ENCODE data around the gene CPNE8.
A peak's percentile ranks its signal among the peaks of the same experiment; 100 is the strongest.

The CPNE8 gene

DNA sequence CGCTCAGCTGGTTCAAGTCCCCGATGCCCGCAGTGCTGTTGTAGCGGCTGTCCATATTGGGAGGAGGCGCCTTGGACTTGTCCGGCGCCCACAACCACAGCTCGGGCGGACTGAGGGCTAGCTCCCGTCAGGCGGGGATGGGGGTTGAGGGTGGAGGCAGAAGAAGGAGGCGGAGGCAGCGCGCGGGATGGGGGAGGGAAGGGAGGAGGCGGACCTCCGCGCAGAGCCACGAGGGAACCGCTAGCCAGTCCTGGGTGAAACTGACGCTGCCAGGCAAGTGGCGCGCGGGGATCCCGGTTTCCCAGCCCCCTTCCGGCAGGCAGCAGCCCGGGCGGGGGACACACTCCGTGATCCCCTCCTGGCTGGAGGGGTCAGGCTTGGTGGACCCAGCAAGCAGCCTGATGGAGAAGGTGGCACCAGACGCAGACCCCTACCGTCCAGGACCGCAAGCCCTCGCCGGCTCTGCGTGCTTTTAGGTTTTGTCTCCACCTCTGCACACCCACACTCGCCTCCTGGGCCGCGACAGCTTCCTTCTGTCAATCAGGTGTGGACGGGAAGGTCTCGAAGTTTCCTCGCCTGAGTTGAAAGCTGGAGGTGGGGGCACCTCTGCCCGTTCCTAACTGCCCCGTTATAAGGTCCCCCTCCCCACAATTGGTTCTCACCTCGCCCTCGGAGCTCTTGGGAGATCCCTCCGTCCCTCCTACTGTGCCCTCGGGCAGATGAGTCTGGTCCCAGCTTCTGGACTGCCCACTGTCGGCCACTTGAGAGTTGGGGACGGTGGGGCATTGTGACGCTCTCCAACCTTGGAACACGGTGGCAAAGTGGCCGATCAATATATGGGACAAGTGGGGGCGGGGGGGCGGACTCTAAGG is at the start of gene CPNE8:
CPNE8 (minus strand) TSS at position 112 of the 872 bp plus-strand sequence; CDS start at position 55, 57 bp downstream.
- DNase-seq (ENCODE audit: low read depth in 2 of 2), result peak; percentile 14 to 21

DNA sequence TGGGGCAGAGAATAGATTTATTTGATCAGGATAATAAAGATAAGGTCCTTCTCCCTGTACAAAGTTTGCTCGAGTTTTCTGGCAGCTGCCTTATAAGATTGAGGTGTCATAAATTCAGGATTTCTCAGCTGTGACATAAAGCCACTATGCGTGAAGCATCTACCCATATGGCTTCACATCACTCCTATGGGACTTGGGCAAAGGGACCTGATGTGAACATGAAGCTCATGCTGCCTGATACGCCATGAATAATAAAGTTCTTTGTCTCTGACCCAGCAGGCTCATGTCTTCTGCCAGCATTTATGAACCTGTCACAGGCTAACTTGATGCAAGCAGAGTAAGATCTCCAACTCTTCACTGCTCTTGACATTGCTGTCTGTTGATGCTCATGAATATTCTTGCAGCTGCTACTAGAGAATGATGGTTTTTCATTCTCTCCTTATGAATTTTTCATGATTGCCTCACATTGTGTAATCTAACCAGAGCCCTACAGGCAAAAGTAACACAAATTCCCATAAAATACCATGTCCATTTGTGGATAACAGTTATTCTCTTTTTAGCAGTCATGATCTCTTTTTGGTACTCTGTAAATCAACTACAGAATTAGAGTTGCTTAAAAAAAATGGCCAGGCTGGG is 49.0 kb upstream of the CPNE8 start:
- no peak for DNase-seq (ENCODE audit: low read depth in 2 of 2)

DNA sequence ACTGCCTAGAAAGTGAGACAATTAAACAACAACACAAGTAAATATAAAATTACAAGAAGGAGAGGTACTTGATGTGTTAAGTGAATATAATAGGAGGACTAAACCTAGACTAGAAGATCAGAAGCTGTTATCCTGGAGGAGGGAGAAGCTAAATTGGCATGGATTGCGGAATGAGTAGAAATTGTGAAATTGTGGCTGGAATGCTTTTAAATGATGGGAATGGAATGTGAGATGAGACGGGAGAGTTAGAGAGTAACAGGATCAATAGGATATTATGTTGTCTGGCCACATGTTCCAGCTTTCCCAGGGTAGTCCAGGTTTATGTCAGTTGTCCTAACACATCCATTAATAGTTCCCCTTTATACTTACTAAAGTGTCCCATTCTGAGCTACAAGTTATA is 44.0 kb upstream of the CPNE8 start:
- DNase-seq (ENCODE audit: low read depth in 2 of 2), result no peak

DNA sequence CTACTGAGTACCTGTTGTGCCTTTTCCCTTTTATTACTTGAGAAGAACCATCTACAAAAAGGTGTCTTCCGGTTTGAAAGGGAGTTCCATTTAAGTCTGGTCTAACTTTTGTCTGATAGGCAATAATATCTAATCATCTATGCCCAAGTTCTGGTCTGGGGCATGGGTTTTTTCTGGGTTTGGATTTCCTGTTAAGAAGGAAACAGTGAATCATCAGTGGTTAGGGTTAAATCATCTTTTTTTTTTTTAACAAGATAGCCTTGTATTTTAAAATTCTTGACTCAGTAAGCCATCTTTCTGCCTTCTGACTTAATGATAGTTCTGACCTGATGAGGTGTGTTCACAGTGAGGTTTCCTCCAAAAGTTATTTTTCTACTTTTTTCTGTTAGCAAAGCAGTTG is 29.3 kb upstream of the CPNE8 start:
- DNase-seq (ENCODE audit: low read depth in 2 of 2), result no peak

DNA sequence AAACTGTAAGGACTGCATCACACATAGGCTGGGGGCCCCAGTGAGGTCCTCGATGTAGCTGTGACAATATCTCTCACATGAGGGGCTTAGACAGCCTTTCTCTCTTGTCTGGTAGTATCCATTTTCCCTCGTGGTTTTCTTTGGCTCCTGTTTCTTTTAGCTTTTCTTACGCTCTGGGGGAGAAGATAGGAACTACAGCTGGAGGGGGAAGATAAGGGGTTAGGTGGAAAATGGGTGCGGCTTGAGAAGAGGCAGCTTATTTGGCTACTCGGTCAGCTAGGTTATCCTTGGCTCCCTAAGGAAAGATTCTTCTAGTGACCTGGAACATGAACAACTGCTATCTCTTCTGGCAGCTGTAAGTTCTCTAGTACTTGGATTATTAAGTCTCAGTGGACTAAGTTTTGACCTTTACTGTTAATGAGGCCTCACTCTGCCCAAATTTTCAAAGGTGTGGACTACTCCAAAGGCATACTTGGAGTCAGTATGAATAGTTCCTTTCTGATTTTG is 28.7 kb upstream of the CPNE8 start:
- DNase-seq (ENCODE audit: low read depth in 2 of 2), result no peak

DNA sequence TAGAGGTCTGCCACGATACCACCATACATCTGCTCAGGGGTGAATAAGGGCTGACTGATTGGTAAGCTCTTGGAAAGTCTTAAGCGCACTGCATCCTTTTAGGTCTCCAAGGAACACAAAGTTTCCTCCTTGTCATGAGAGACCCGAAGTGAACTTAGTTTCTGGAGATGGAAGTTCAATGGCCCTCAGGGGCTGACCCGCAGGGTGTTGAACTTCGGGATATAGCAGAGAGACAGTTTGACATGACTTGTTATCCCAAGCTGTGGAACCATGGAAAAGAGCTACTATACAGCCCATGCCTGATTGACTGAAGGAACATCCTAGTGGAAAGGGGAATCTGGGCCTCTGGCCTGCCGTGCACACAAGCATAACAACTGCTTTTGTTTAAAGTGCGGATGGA is 26.9 kb upstream of the CPNE8 start:
- DNase-seq (ENCODE audit: low read depth in 2 of 2), result no peak

DNA sequence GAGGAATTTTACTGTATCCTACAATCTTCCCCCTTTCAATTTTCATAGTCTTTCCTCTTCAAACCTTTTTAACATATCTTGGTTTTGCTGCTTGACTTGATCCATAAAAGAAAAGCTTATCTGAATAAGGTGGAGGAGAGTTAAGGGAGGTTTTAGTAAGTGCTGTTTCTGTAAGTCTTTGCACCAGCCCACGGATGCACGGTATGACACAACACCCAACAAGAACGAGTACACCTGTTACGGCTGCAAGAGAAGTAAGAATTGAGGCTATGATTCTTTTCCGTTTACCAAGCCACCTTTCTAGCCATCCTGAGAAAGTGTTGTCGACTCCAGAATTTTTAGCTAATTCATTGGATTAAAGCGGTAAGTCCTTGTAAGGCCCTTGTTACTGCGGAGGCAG is 26.1 kb upstream of the CPNE8 start:
- DNase-seq (ENCODE audit: low read depth in 2 of 2), result no peak

DNA sequence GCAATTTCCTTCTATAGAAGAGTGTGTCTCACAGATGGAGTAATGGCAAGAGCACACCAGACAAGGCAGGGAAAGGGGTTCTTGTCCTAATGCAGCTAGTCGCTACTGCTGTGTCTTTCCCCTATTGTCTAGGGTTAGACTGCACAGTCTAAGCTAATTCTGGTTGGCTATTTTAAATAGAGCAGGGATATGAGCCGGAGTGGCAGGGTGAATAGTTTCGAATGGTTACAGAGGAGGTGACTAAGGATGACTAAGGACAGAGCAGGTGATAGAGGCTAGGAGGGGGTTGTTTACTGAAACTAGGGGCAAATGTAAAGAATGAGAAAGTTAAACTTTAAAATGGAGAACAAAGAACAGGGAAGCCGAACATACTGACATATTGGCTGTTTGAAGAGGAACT is 25.6 kb upstream of the CPNE8 start:
- no peak for DNase-seq (ENCODE audit: low read depth in 2 of 2)

DNA sequence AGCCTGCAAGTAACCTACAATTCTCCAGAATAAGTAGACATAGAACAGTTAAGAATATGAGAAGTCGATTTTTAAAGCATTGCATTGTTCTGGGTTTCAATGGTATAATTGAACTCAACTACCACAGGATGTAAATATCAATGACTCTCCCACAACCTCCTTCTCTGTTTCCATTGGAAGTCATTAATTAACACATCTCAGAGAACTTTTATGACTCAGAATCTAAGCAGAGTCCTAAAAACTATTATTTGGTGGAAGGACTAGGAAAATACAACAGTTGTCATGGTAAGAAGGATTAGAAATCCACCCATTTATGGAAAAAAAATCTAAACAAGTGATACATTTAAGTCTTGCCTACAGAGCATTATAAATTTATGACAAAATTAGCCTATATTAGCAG is 21.1 kb upstream of the CPNE8 start:
- DNase-seq (ENCODE audit: low read depth in 2 of 2), result no peak

DNA sequence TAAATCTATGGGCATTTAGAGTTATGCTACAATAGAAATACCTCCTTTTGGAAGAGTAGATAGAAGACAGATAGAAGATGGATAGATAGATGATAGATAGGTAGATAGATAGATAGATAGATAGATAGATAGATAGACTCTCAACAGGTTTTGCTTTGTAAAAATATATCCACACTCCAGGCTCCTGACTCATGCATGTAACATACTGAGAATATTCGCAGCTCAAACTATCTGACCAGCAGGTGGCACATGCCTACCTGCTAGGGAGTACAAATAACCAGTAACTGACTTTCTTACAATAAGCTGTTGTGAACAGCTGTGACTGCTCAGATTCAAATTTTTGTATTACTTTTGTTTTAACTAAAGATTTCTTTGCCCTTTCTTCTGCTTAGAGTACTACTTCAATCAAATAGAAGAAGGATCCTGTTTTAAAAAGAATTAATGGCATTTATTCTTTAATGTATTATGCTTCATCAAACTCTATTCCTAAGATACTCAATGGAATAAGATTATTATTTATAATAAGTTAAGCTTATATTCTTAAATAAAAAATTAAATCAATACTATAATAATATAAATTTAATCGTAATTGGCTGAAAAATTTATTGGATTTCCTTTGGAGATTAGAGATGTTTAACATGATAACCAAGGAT is 15.8 kb upstream of the CPNE8 start:
- DNase-seq (ENCODE audit: low read depth in 2 of 2), result peak in 1 of 2 donors; percentile 19

DNA sequence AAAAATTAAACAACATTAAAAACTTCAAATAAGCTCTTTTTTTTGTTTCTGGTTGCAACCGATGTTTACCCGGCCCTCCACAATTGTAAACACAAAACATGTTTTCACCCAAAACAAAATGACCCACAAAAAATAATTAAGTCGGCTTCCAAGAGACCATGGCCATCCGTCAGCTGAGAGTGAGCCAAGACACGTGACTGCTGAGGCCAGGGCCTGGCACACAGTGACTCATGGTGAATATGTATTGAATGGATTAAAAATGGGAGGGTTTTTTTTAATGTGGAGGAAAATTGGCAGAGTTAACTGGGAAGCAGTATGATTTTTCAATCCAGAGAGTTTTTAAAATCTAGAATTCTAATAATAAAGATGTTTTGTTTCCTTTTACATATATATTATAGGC is 13.8 kb upstream of the CPNE8 start:
- no peak for DNase-seq (ENCODE audit: low read depth in 2 of 2)

DNA sequence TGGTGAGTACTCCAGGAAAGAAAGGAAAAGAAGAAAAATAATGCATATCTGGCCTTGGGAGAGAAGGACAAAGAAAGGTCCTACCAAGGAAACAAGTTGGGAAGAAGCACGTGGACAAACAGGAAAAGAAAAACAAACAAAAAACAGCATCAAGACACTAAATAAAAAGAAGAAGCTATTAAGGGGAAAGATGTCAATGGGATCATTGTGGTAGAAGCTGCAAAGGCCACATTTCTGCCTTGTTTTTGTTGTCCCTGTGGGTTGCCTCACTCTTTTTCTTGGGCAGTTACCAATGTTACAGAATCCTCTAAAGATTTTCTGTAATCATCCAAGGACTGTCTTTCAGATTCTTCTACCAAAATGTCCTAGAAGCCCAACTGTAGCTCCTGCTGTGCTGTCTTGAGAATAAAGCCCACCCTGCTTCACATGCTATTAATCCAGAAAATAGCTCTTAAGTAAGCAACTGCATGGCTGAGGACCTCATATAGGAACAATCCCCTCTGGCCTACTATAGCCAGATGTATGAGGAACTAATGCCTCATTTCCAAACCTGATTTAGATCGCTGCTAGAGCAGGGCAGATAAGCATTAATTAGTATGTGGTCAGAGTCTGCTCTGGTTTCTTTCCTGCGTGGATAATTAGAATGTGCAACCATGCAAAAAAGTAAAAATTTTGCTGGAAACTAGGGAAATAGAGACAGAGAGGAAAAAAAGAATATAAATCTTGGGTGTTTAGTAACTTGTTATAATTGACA is 10.2 kb upstream of the CPNE8 start:
- DNase-seq (ENCODE audit: low read depth in 2 of 2), result no peak

DNA sequence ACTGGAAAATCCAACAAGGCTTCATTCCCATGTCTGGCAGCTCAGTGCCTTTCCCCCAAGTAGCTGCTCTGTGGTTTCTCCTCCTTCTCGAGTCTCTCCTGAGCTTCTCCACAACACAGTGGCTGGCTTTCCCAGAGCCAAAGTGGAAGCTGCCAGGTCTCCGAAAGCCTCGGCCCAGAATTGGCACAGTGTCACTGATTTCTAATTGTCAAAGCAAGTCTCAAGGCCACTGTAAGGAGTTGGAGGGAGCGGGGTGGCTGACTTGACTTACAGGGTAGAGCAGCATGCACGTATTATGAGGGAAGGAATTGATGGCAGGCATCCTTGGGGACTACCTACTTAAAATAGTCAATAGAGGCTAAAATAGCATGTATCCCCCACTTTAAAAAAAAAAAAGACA is 6.7 kb upstream of the CPNE8 start:
- no peak for DNase-seq (ENCODE audit: low read depth in 2 of 2)

DNA sequence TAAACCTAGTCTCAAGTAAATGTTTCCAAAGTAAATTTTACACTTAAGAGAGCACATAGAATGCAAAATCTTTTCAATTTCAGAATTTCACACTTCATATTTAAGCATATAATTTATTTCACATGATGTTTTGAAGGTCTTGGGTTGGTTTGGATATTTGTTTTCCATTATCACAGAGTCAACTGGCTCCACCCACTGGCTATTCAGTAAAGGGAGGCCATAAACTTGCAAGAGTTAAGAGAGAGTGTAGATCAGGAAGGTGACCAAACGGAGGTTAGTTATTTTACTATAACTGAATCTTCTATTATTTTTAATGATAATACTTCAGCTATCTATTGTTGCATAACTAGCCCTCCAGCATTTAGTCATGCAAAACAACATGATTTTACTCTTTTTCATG is 6.2 kb upstream of the CPNE8 start:
- DNase-seq (ENCODE audit: low read depth in 2 of 2), result no peak

DNA sequence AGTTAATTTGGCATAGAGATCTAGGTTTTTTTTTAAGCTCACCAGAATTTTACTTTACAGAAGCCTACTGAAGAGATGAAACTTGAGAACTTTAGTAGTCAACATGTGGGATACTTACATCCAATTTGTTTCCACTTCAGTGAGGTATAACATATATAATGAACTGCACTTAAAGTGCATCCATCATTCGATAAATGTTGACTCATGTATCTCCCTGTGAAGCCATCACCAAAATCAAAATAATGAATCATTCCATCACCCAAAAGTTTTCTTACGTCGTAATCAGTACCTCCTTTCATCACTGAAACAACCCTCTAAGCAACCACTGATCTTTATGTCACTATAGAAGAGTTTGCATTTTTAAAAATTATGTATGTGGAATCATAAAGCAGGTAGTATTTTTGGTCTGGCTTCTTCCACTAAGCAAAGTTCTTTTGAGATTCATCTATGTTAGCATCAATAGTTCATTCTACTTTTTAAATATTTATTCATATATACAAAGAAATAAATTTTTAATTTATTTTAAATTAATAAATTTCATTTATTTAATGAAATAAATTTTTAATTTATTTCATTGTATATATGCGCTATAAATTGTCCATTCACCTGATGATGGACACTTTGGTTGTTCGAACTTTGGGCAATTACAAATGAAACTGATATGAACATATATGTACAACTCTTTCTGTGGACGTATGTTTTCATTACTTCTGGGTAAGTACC is 2.0 kb upstream of the CPNE8 start:
- no peak for DNase-seq (ENCODE audit: low read depth in 2 of 2)

DNA sequence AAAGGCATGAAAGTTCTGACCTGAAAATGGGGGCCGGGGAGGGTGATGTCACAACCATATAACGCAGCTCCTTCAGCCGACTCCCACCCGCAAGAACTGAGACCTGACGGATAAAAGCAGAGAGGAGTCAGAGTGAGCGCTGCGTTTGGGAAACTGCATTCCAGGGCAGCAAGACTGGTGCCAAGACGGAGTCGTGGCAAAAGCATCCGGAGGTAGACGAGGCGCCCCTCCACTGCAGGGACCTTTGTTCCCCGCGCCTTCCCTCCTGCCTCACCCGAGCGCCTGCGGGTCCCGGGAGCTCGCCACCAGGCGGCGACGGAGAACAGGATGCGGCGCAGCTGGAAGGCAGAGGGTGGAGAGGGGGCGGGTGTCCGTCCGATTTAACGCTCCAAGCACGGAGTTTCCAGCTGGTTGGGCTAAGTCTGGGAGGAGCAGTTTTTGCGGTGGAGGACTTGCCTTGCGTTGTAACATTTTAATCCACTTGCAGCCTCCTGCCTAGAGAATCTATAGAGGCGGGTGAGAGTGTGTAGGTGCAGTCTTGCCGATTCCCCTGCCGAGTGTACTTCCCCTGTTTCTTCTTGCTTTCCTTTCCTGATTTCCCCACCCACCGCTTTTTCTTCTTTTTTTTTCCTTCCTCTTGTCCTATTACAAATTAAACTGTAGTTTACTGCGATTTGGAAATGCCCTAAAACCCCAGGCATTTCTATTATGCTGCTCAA is 1.2 kb upstream of the CPNE8 start:
- DNase-seq (ENCODE audit: low read depth in 2 of 2), result peak; percentile 58 to 61

DNA sequence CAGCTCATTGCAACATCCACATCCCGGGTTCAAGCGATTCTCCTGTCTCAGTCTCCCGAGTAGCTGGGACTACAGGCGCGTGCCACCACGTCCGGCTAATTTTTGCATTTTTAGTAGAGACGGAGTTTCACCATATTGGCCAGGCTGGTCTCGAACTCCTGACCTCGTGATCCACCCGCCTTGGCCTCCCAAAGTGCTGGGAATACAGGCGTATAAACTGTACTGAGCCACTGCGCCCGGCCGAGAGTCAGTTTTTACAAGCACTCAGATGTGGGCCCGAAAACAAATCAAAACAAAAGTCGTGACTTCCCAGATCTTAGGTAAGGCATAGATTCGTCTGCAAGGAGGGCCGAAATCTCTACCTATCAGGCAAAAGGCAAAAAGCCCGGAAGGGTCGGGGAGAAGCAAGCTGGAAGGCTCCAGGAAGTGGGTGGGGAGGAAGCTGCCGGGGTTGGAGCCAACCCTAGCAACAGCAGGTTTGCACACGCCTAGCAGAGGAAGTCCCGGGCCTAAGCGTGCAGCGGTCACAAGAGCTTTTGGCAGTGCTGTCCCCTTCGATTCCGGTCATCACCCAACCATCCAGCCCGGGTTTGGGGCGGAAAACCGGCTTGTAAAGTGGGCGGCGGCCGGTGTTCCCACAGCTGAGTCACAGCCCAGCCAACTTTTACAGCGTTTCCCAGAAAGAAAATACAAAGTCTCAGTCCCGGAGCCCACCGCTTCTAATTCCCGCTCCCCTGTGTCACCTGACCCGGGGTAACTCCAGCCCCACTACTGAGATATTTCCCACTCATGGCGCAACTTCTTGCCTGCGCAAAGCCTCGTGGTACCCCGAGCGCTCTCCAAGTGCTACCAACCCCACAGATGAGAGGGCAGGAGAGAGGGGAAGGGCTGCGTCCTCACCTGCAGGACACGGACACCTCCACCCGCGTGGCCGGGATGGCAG is 583 bp downstream of the CPNE8 start:
- DNase-seq (ENCODE audit: low read depth in 2 of 2), result peak; percentile 16 to 20

DNA sequence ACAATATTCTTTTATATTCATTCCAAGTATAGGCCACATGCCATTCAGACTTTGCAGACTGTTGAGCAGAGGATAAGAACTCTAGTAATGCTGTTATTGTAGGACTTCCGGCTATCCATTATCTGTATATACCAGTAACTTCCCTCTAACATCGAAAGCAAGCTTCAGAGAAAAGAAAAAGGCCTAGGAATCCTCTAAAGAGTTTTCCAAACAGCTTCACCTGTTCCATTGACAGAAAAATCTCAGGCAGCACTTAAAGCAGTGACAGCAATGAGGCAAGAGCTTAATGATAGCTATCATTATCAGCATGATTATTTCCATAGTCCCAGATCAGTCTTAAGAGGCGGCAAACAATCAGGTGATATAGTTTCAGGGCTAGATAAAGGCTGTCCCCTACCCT is 1.8 kb downstream of the CPNE8 start:
- no peak for DNase-seq (ENCODE audit: low read depth in 2 of 2)

DNA sequence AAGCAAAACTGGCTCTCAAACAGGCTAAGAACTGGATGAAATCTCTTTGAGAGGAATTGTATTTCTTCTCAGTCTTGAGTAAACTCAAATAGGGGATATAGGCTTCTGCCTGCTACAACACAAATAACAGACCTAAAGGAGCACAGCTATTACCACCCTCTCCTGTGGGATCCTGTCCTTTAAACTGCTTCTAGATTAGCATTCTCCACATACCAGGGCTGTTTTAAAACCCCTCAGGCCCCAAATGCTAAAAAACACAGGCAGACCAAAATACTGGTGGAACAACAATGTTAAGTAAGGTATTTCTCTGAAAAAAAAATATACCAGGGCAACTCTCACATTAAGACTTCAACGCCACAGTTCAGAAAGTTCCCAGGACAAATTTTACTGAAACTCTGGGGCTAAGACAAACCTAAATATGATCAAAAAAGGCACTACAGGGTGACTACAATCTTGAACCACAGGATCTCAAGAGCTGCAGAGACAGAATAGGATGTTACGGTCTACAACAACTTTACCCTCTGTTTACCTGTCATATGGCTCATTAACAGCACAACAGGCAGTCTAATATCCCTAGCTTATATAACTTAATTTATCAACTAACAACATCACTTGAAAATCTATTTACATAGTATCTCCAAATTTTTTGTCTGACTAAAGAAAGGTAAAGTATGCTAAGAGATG is 7.2 kb downstream of the CPNE8 start:
- DNase-seq (ENCODE audit: low read depth in 2 of 2), result no peak
